Measurements from ENCODE around the gene ACBD4.

- TF ChIP-seq CTCF (IDR thresholded peaks at IDR 0.05): no peak
- TF ChIP-seq POLR2A (IDR thresholded peaks at IDR 0.05): no peak
Observed at GRCh38 chr17:45135978-45136791, 698 bp downstream of the ACBD4 start.
